Measurements from ENCODE around the gene ARHGEF5. TPM values are rescaled to one million over a fixed set of nuclear protein-coding genes. Genes with fewer than 3 reads are reported as not detected.
"Not testable (repeated sequence)": the region's sequence is repeated elsewhere in the genome, so short reads cannot be mapped to it uniquely, and the experiment has no call there.

The ARHGEF5 gene
- total and polyA plus RNA-seq, 10 of the 15 experiments (the other 5 are each of a cell fraction or from before 2014, with no cell fraction given), result 1.6 to 17.2 (median 7.8) TPM

- H3K36me3 ChIP-seq (ENCODE audit: control insufficient read depth in 2 of 2, insufficient read depth in 2 of 2, low read length in 1 of 2); SMC1A ChIA-PET (ENCODE audit: uncharacterized antibody, unreplicated experiment); POLR2A ChIA-PET; H3K27me3 ChIP-seq (replicated peaks in 1 of 2; ENCODE audit: control insufficient read depth in 2 of 2, insufficient read depth in 2 of 2, low read length in 1 of 2); H3K4me2 ChIP-seq (ENCODE audit: control insufficient read depth, insufficient read depth); H3K4me3 ChIP-seq; RAD21 ChIA-PET (ENCODE audit: unreplicated experiment); H3K9ac ChIP-seq (ENCODE audit: control insufficient read depth, insufficient read depth, low read length); H3K27ac ChIP-seq (ENCODE audit: control insufficient read depth, insufficient read depth); CTCF ChIA-PET; FAIRE-seq; in situ Hi-C loops (cut with MboI); ATAC-seq; H4K20me1 ChIP-seq (ENCODE audit: control insufficient read depth, insufficient read depth); H3K4me1 ChIP-seq (ENCODE audit: control insufficient read depth, insufficient read depth, low read length); DNase-seq (ENCODE audit: low read depth, low spot score); intact Hi-C loops (cut with micrococcal nuclease; ENCODE audit: unreplicated experiment); H2AFZ ChIP-seq (ENCODE audit: control insufficient read depth, low read depth, low read length); H3K79me2 ChIP-seq (ENCODE audit: control insufficient read depth, insufficient read depth, low read length); BruUV-seq (replicated peaks); H3K9me3 ChIP-seq (replicated peaks; ENCODE audit: control insufficient read depth, insufficient read depth, low read length): not testable (repeated sequence)
- WGBS (ENCODE audit: insufficient coverage, insufficient replicate concordance, low lambda C conversion rate, missing lambda C conversion rate), result 67% methylated on average over 3 of the region's 4 CpGs
Measured at GRCh38 chr7:144323359-144323758, 31.8 kb upstream of the ARHGEF5 start.

GRCh38 chr7:144325868-144326267, 29.3 kb upstream of the ARHGEF5 start:
- H3K27me3 ChIP-seq (replicated peaks in 1 of 2; ENCODE audit: control insufficient read depth in 2 of 2, insufficient read depth in 2 of 2, low read length in 1 of 2); intact Hi-C loops (cut with micrococcal nuclease; ENCODE audit: unreplicated experiment); POLR2A ChIA-PET; SMC1A ChIA-PET (ENCODE audit: uncharacterized antibody, unreplicated experiment); BruUV-seq (replicated peaks); H3K9ac ChIP-seq (ENCODE audit: control insufficient read depth, insufficient read depth, low read length); CTCF ChIA-PET; ATAC-seq; FAIRE-seq; H2AFZ ChIP-seq (ENCODE audit: control insufficient read depth, low read depth, low read length); RAD21 ChIA-PET (ENCODE audit: unreplicated experiment); H3K4me3 ChIP-seq; in situ Hi-C loops (cut with MboI); H3K4me2 ChIP-seq (ENCODE audit: control insufficient read depth, insufficient read depth); H3K79me2 ChIP-seq (ENCODE audit: control insufficient read depth, insufficient read depth, low read length); DNase-seq (ENCODE audit: low read depth, low spot score); H3K4me1 ChIP-seq (ENCODE audit: control insufficient read depth, insufficient read depth, low read length); H3K27ac ChIP-seq (ENCODE audit: control insufficient read depth, insufficient read depth); H3K36me3 ChIP-seq (ENCODE audit: control insufficient read depth in 2 of 2, insufficient read depth in 2 of 2, low read length in 1 of 2); H3K9me3 ChIP-seq (replicated peaks; ENCODE audit: control insufficient read depth, insufficient read depth, low read length); H4K20me1 ChIP-seq (ENCODE audit: control insufficient read depth, insufficient read depth): not testable (repeated sequence)
- 38% methylated on average over 3 of the region's 5 CpGs for WGBS (ENCODE audit: insufficient coverage, insufficient replicate concordance, low lambda C conversion rate, missing lambda C conversion rate)

DNA sequence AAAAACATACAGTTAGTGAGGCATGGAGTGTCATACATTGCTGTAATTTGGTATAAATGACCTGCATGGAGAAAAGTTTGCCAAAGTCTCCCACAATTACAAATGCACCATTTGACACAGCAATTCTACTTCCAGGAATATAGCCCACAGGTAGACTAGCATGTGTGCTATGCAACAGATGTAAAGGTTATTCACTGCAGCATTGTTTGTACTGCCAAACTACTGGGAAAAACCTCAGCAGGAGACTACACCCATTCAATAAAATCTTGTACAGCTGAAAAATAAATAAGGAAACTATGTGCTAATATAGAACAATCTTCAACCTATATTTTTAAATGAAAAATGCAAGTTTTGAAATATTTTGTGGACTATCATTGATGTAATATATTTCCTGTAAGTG, 25.2 kb upstream of the ARHGEF5 start:
- CTCF ChIA-PET; H3K4me3 ChIP-seq; H3K36me3 ChIP-seq (ENCODE audit: control insufficient read depth in 2 of 2, insufficient read depth in 2 of 2, low read length in 1 of 2); POLR2A ChIA-PET; H3K4me2 ChIP-seq (ENCODE audit: control insufficient read depth, insufficient read depth); ATAC-seq; H3K79me2 ChIP-seq (ENCODE audit: control insufficient read depth, insufficient read depth, low read length); BruUV-seq (replicated peaks); FAIRE-seq; in situ Hi-C loops (cut with MboI); H3K27me3 ChIP-seq (replicated peaks in 1 of 2; ENCODE audit: control insufficient read depth in 2 of 2, insufficient read depth in 2 of 2, low read length in 1 of 2); H3K27ac ChIP-seq (ENCODE audit: control insufficient read depth, insufficient read depth); SMC1A ChIA-PET (ENCODE audit: uncharacterized antibody, unreplicated experiment); H2AFZ ChIP-seq (ENCODE audit: control insufficient read depth, low read depth, low read length); intact Hi-C loops (cut with micrococcal nuclease; ENCODE audit: unreplicated experiment); RAD21 ChIA-PET (ENCODE audit: unreplicated experiment); H3K9me3 ChIP-seq (replicated peaks; ENCODE audit: control insufficient read depth, insufficient read depth, low read length); H3K4me1 ChIP-seq (ENCODE audit: control insufficient read depth, insufficient read depth, low read length); H4K20me1 ChIP-seq (ENCODE audit: control insufficient read depth, insufficient read depth); H3K9ac ChIP-seq (ENCODE audit: control insufficient read depth, insufficient read depth, low read length); DNase-seq (ENCODE audit: low read depth, low spot score): not testable (repeated sequence)

- H3K27me3 ChIP-seq (replicated peaks in 1 of 2; ENCODE audit: control insufficient read depth in 2 of 2, insufficient read depth in 2 of 2, low read length in 1 of 2); H3K36me3 ChIP-seq (ENCODE audit: control insufficient read depth in 2 of 2, insufficient read depth in 2 of 2, low read length in 1 of 2); H3K9me3 ChIP-seq (replicated peaks; ENCODE audit: control insufficient read depth, insufficient read depth, low read length); DNase-seq (ENCODE audit: low read depth, low spot score); H3K4me1 ChIP-seq (ENCODE audit: control insufficient read depth, insufficient read depth, low read length); H3K4me3 ChIP-seq; H3K27ac ChIP-seq (ENCODE audit: control insufficient read depth, insufficient read depth); H3K79me2 ChIP-seq (ENCODE audit: control insufficient read depth, insufficient read depth, low read length); POLR2A ChIA-PET; CTCF ChIA-PET; BruUV-seq (replicated peaks); SMC1A ChIA-PET (ENCODE audit: uncharacterized antibody, unreplicated experiment); H2AFZ ChIP-seq (ENCODE audit: control insufficient read depth, low read depth, low read length); in situ Hi-C loops (cut with MboI); H3K9ac ChIP-seq (ENCODE audit: control insufficient read depth, insufficient read depth, low read length); H3K4me2 ChIP-seq (ENCODE audit: control insufficient read depth, insufficient read depth); RAD21 ChIA-PET (ENCODE audit: unreplicated experiment); intact Hi-C loops (cut with micrococcal nuclease; ENCODE audit: unreplicated experiment); H4K20me1 ChIP-seq (ENCODE audit: control insufficient read depth, insufficient read depth): not testable (repeated sequence)
- ATAC-seq (peak; percentile 84), FAIRE-seq (peak; percentile 92)
- 71% methylated on average over 3 of the region's 9 CpGs for WGBS (ENCODE audit: insufficient coverage, insufficient replicate concordance, low lambda C conversion rate, missing lambda C conversion rate)
Measured at GRCh38 chr7:144331221-144331995, 23.8 kb upstream of the ARHGEF5 start.

Data from GM12878 (cell line).